Measurements from ENCODE around the gene RBFOX2.
"Not testable (repeated sequence)": the region's sequence is repeated elsewhere in the genome, so short reads cannot be mapped to it uniquely, and the experiment has no call there.

The RBFOX2 gene

GRCh38 chr22:36003972-36004674 is 24.5 kb downstream of the RBFOX2 start:
- FAIRE-seq, result no peak

GRCh38 chr22:36002718-36003260 is 25.8 kb downstream of the RBFOX2 start:
- no peak for FAIRE-seq

GRCh38 chr22:36002084-36002483 is 26.5 kb downstream of the RBFOX2 start:
- FAIRE-seq, result no peak

GRCh38 chr22:35998748-35999147 is 29.9 kb downstream of the RBFOX2 start:
- no peak for FAIRE-seq

- FAIRE-seq, result no peak
Observed at GRCh38 chr22:35997438-35997837, 31.2 kb downstream of the RBFOX2 start.

GRCh38 chr22:35996596-35996995 is 32.0 kb downstream of the RBFOX2 start:
- no peak for FAIRE-seq

- FAIRE-seq, result no peak
Observed at GRCh38 chr22:35995772-35996171, 32.9 kb downstream of the RBFOX2 start.

GRCh38 chr22:35995348-35995747 is 33.3 kb downstream of the RBFOX2 start:
- FAIRE-seq, result no peak

- not testable (repeated sequence) for FAIRE-seq
Observed at GRCh38 chr22:35993727-35994126, 34.9 kb downstream of the RBFOX2 start.

- no peak for FAIRE-seq
Observed at GRCh38 chr22:35993048-35993714, 35.4 kb downstream of the RBFOX2 start.

- FAIRE-seq, result no peak
Observed at GRCh38 chr22:35991168-35991567, 37.5 kb downstream of the RBFOX2 start.

- no peak for FAIRE-seq
Observed at GRCh38 chr22:35988030-35988429, 40.6 kb downstream of the RBFOX2 start.

- FAIRE-seq, result no peak
Observed at GRCh38 chr22:35987487-35987886, 41.1 kb downstream of the RBFOX2 start.

GRCh38 chr22:35986088-35986487 is 42.5 kb downstream of the RBFOX2 start:
- FAIRE-seq, result no peak

GRCh38 chr22:35985371-35985770 is 43.3 kb downstream of the RBFOX2 start:
- no peak for FAIRE-seq

GRCh38 chr22:35984183-35985175 is 44.1 kb downstream of the RBFOX2 start:
- FAIRE-seq, result no peak

- no peak for FAIRE-seq
Observed at GRCh38 chr22:35981900-35982299, 46.7 kb downstream of the RBFOX2 start.

- FAIRE-seq, result no peak
Observed at GRCh38 chr22:35978889-35979288, 49.7 kb downstream of the RBFOX2 start.

GRCh38 chr22:35978201-35978600 is 50.4 kb downstream of the RBFOX2 start:
- no peak for FAIRE-seq

GRCh38 chr22:35977136-35977535 is 51.5 kb downstream of the RBFOX2 start:
- FAIRE-seq, result no peak

GRCh38 chr22:35973388-35973787 is 55.2 kb downstream of the RBFOX2 start:
- no peak for FAIRE-seq

- no peak for FAIRE-seq
Observed at GRCh38 chr22:35972559-35972958, 56.1 kb downstream of the RBFOX2 start.

All from islet of Langerhans (tissue), 1 donor.